ENCODE measurements around the gene MT1H. TPM values are rescaled to one million over a fixed set of nuclear protein-coding genes. Genes with fewer than 3 reads are reported as not detected.
"Not testable (repeated sequence)": the region's sequence is repeated elsewhere in the genome, so short reads cannot be mapped to it uniquely, and the experiment has no call there.

Gene MT1H
- total RNA-seq, 3 donors from 2014 or later = 1.5 to 52.8 (median 9.4) TPM

DNA sequence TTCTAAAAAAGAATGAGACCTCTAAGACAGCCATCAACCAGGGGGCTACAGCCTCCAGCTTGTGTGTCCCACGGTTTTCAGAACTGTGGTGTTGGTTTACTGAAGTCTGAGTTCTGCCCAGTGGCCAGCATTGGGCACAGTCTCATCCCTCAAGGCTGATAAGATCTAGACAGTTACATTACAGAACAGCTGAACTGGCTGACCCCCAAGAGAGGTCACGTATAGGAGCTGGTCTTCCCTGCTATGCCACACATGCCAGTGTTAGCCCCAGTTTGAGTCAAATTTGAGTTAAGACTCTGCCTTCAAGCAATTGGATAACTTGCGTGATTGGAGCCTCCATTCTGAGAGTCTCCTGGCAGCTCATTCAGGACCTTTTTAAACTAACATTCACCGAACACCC lies 45.5 kb downstream of the MT1H start:
- Histone ChIP-seq H3K4me1 (ENCODE audit: low read depth) (no peaks in the 10 kb centered on the region), H3K36me3 (ENCODE audit: low read depth) (no peaks in the 10 kb centered on the region), H3K9me3 (no peaks in the 10 kb centered on the region), H3K4me3 (no peak overlapping the region)
- DNase-seq (no peak), ATAC-seq (no peak)
- no peak for TF ChIP-seq CTCF (IDR thresholded peaks at IDR 0.05)
- intact Hi-C loops (cut with DNase I, micrococcal nuclease) = no loop called here

DNA sequence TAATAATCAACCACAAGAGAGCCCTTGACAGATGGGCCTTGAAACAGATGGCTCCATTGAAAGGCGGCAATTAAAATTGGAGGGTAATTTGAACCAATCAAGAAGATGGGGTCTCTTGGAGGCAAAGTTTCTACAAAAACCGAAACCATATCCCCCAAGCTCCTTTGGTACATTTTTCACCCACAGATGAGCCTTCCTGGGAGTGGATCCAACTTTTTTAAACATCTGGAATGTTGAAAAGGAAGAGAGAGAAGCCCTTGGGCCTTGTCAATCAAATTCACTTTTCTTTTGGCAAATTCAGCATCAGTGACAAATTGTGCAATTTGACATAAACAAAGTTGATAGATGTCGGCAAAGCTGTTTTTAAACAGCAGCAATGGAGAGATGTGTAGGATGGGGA lies 47.1 kb downstream of the MT1H start:
- H3K4me1 ChIP-seq (ENCODE audit: low read depth) = no peaks in the 10 kb centered on the region
- no peaks in the 10 kb centered on the region for H3K9me3 ChIP-seq
- intact Hi-C loops (cut with DNase I, micrococcal nuclease) = no loop called here
- no peaks in the 10 kb centered on the region for H3K36me3 ChIP-seq (ENCODE audit: low read depth)
- DNase-seq = no peak
- no peak overlapping the region for H3K4me3 ChIP-seq
- no peak for ATAC-seq
- no peak for TF ChIP-seq CTCF (IDR thresholded peaks at IDR 0.05)

DNA sequence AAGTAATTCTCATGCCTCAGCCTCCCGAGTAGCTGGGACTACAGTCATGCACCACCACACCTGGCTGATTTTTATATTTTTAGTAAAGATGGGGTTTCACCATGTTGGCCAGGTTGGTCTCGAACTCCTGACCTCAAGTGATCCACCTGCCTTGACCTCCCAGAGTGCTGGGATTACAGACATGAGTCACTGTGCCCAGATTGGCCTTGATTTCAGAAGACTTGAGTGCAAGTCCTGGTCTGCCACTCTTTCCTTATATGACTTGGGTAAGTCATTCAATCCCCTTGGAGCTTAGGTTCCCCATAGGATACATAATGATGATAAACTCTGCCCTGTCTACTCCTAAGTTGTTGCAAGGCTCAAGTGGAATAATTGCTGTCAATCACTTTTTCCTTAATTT lies 47.9 kb downstream of the MT1H start:
- DNase-seq; H3K9me3 ChIP-seq; intact Hi-C loops (cut with DNase I, micrococcal nuclease); H3K36me3 ChIP-seq (ENCODE audit: low read depth); H3K4me3 ChIP-seq; ATAC-seq; H3K4me1 ChIP-seq (ENCODE audit: low read depth): not testable (repeated sequence)

Other genes with a start within 250 kb of the MT1H start
- gene AMFR, start 244.3 kb upstream of the MT1H start, total RNA-seq = 100 to 1,000 TPM in 2 of 3 donors, 10 to 100 TPM in 1; 83.3 to 116 (median 102) TPM
- gene NUDT21, start 218.5 kb upstream of the MT1H start, total RNA-seq = 10 to 100 TPM; 64.4 to 94.2 (median 74.9) TPM
- 10 to 100 TPM; 17.4 to 27.8 (median 23.6) TPM for gene OGFOD1, start 218.3 kb upstream of the MT1H start, total RNA-seq
- 10 to 100 TPM; 26.9 to 33.4 (median 30.2) TPM for gene BBS2, start 149.8 kb upstream of the MT1H start, total RNA-seq
- not detected for gene MT4, start 104.7 kb upstream of the MT1H start, total RNA-seq
- gene MT3, start 80.3 kb upstream of the MT1H start, total RNA-seq = 1 to 10 TPM in 2 of 3 donors, not detected in 1; 3.0 to 8.8 TPM
- 100 to 1,000 TPM in 2 of 3 donors, 10 to 100 TPM in 1; 100.0 to 211 (median 206) TPM for gene MT2A, start 61.2 kb upstream of the MT1H start, total RNA-seq
- 100 to 1,000 TPM in 2 of 3 donors, 10 to 100 TPM in 1; 86.6 to 343 (median 237) TPM for gene MT1E, start 44.0 kb upstream of the MT1H start, total RNA-seq
- gene MT1M, start 37.2 kb upstream of the MT1H start, total RNA-seq = 10 to 100 TPM in 2 of 3 donors, 1 to 10 TPM in 1; 9.5 to 40.0 (median 23.3) TPM
- 1 to 10 TPM; 4.5 to 9.7 (median 8.9) TPM for gene MT1A, start 31.1 kb upstream of the MT1H start, total RNA-seq
- gene MT1B, start 17.9 kb upstream of the MT1H start, total RNA-seq = not detected
- gene MT1F, start 11.9 kb upstream of the MT1H start, total RNA-seq = 10 to 100 TPM in 2 of 3 donors, 1 to 10 TPM in 1; 6.1 to 35.5 (median 27.8) TPM
- 100 to 1,000 TPM in 1 of 3 donors, 10 to 100 TPM in 1, 1 to 10 TPM in 1; 7.3 to 210 (median 83.8) TPM for gene MT1G, start 1.7 kb upstream of the MT1H start, total RNA-seq
- 100 to 1,000 TPM in 1 of 3 donors, 10 to 100 TPM in 2; 78.3 to 157 (median 84.1) TPM for gene MT1X, start 12.7 kb downstream of the MT1H start, total RNA-seq
- gene NUP93, start 60.3 kb downstream of the MT1H start, total RNA-seq = 10 to 100 TPM; 31.0 to 45.6 (median 40.8) TPM
- gene SLC12A3, start 195.4 kb downstream of the MT1H start, total RNA-seq = not detected

Measured in mucosa of descending colon (tissue), 3 donors.